WTC11 (cell line): ENCODE measurements around the gene DRC1. TPM values are rescaled to one million over a fixed set of nuclear protein-coding genes. Genes with fewer than 3 reads are reported as not detected.

ENCODE experiments used
- ATAC-seq: fragments of 200-7000 bp; cut with Tn5 transposase; 2 replicates; pipeline ENCODE4 v1.10.0; 2021; ENCODE audit warnings: mild to moderate bottlenecking, moderate library complexity
- CTCF ChIA-PET: fragments of 300-600 bp; sonication (Branson Sonifier 250); formaldehyde crosslinking; loops from one replicate; lab custom pipeline; 2021; ENCODE audit warnings: antibody characterized with exemption; lab: Charles Lee
- POLR2A ChIA-PET: fragments of 350-600 bp; sonication (Branson Sonifier 250); formaldehyde crosslinking; loops from one replicate; lab custom pipeline; 2021; ENCODE audit warnings: antibody characterized with exemption; lab: Charles Lee
- DNase-seq: peaks from one replicate; pipeline ENCODE4 v3.0.0; 2021; ENCODE audit warnings: low spot score
- H3K27ac Mint-ChIP-seq: 2 replicates; pipeline ENCODE4 v1.8.0; 2021; ENCODE audit warnings: mixed read lengths
- H3K27me3 Mint-ChIP-seq: 2 replicates; pipeline ENCODE4 v1.8.0; 2021; ENCODE audit warnings: low read depth, mild to moderate bottlenecking, moderate library complexity, mixed read lengths
- H3K36me3 Mint-ChIP-seq: 2 replicates; pipeline ENCODE4 v1.8.0; 2021; ENCODE audit warnings: mixed read lengths
- H3K4me1 Mint-ChIP-seq: 2 replicates; pipeline ENCODE4 v1.8.0; 2022; ENCODE audit warnings: mixed read lengths
- H3K4me3 Mint-ChIP-seq: 2 replicates; pipeline ENCODE4 v1.8.0; 2021; ENCODE audit warnings: mild to moderate bottlenecking, moderate library complexity, mixed read lengths
- H3K9me3 Mint-ChIP-seq: 2 replicates; pipeline ENCODE4 v1.8.0; 2021; ENCODE audit warnings: mixed read lengths
- AR ChIP-seq: fragments of 250-450 bp; sonication (Bioruptor Pico); IDR thresholded peaks from 2 replicates; pipeline ENCODE4 v1.9.0; 2021; ENCODE audit warnings: mild to moderate bottlenecking
- ATF2 ChIP-seq: sonication (generic); formaldehyde crosslinking; IDR thresholded peaks from 2 replicates; pipeline ENCODE4 v1.8.1; 2022; ENCODE audit warnings: low read depth, missing genetic modification reagents, borderline replicate concordance
- CBFB ChIP-seq: sonication (generic); formaldehyde crosslinking; IDR thresholded peaks from 2 replicates; pipeline ENCODE4 v1.8.1; 2022; ENCODE audit warnings: mild to moderate bottlenecking, low read depth, missing genetic modification reagents
- CDX4 ChIP-seq: fragments of 250-450 bp; sonication (Bioruptor Pico); IDR thresholded peaks from 2 replicates; pipeline ENCODE4 v1.9.0; 2021; ENCODE audit warnings: moderate library complexity, mild to moderate bottlenecking, inconsistent platforms, borderline replicate concordance
- CREB1 ChIP-seq: sonication (generic); formaldehyde crosslinking; IDR thresholded peaks from 2 replicates; pipeline ENCODE4 v1.8.0; 2023; ENCODE audit warnings: mild to moderate bottlenecking, missing genetic modification reagents
- E2F1 ChIP-seq: sonication (generic); formaldehyde crosslinking; IDR thresholded peaks from 2 replicates; pipeline ENCODE4 v1.8.0; 2022; ENCODE audit warnings: mild to moderate bottlenecking, missing genetic modification reagents
- E2F4 ChIP-seq: sonication (generic); formaldehyde crosslinking; IDR thresholded peaks from 2 replicates; pipeline ENCODE4 v1.8.1; 2022; ENCODE audit warnings: low read depth, mild to moderate bottlenecking, moderate library complexity, missing genetic modification reagents, borderline replicate concordance
- ETV6 ChIP-seq: sonication (generic); formaldehyde crosslinking; IDR thresholded peaks from 2 replicates; pipeline ENCODE4 v1.8.1; 2022; ENCODE audit warnings: mild to moderate bottlenecking, missing genetic modification reagents
- FOXJ3 ChIP-seq: sonication (generic); formaldehyde crosslinking; IDR thresholded peaks from 2 replicates; pipeline ENCODE4 v1.9.0; 2021; ENCODE audit warnings: missing genetic modification reagents, mild to moderate bottlenecking, borderline replicate concordance
- HMGA2 ChIP-seq: fragments of 250-450 bp; sonication (Bioruptor Pico); IDR thresholded peaks from 2 replicates; pipeline ENCODE4 v1.4.0; 2021; ENCODE audit warnings: mild to moderate bottlenecking, moderate library complexity
- MAX ChIP-seq: sonication (generic); formaldehyde crosslinking; IDR thresholded peaks from 2 replicates; pipeline ENCODE4 v1.8.0; 2022; ENCODE audit warnings: mild to moderate bottlenecking, missing genetic modification reagents
- MLX ChIP-seq: sonication (generic); formaldehyde crosslinking; IDR thresholded peaks from 2 replicates; pipeline ENCODE4 v1.8.1; 2023; ENCODE audit warnings: mild to moderate bottlenecking, missing genetic modification reagents, moderate library complexity
- NFYB ChIP-seq: sonication (generic); formaldehyde crosslinking; conservative IDR thresholded peaks from 2 replicates; pipeline ENCODE4 v1.8.0; 2022; ENCODE audit warnings: low read depth, missing genetic modification reagents
- SMAD4 ChIP-seq: sonication (generic); formaldehyde crosslinking; IDR thresholded peaks from 2 replicates; pipeline ENCODE4 v1.8.0; 2022; ENCODE audit warnings: mild to moderate bottlenecking, missing genetic modification reagents
- SOX15 ChIP-seq: fragments of 250-450 bp; sonication (Bioruptor Pico); IDR thresholded peaks from 2 replicates; pipeline ENCODE4 v1.9.0; 2021; ENCODE audit warnings: mild to moderate bottlenecking
- TEAD1 ChIP-seq: sonication (generic); formaldehyde crosslinking; IDR thresholded peaks from 2 replicates; pipeline ENCODE4 v1.8.0; 2022; ENCODE audit warnings: mild to moderate bottlenecking, missing genetic modification reagents
- TEAD4 ChIP-seq: sonication (generic); formaldehyde crosslinking; IDR thresholded peaks from 2 replicates; pipeline ENCODE4 v1.8.0; 2022; ENCODE audit warnings: mild to moderate bottlenecking, missing genetic modification reagents
- TP53 ChIP-seq: sonication (generic); formaldehyde crosslinking; IDR thresholded peaks from 2 replicates; pipeline ENCODE4 v1.8.1; 2023; ENCODE audit warnings: mild to moderate bottlenecking, missing genetic modification reagents
- ZNF423 ChIP-seq: fragments of 250-450 bp; sonication (Bioruptor Pico); IDR thresholded peaks from 2 replicates; pipeline ENCODE4 v2.1.2; 2022; ENCODE audit warnings: mild to moderate bottlenecking, moderate library complexity
- ZSCAN18 ChIP-seq: fragments of 250-450 bp; sonication (Bioruptor Pico); IDR thresholded peaks from 2 replicates; pipeline ENCODE4 v2.1.2; 2022; ENCODE audit warnings: mild to moderate bottlenecking, moderate library complexity
- total RNA-seq: library from RNA; stranded (reverse); gene quantifications from 3 replicates; pipeline ENCODE4 v1.2.3, GENCODE V29; 2021

DRC1 gene
- total RNA-seq, 1 experiment from 2014 or later: 0.55 TPM

GRCh38 chr2:26456440-26457250 is 54.9 kb downstream of the DRC1 start:
- Mint-ChIP-seq H3K27me3 (no peaks in the 10 kb centered on the region), H3K27ac (no peak overlapping the region), H3K4me1 (no peaks in the 10 kb centered on the region), H3K36me3 (no peaks in the 10 kb centered on the region), H3K9me3 (peaks cover 3% of the 10 kb centered on the region), H3K4me3 (no peak overlapping the region)
- DNase-seq (no peak), ATAC-seq (no peak)
- no peak for TF ChIP-seq FOXJ3 (CRISPR knock-in tag)
- no peak for TF ChIP-seq ZSCAN18 (CRISPR knock-in tag)
- TF ChIP-seq TEAD4 (CRISPR knock-in tag): no peak
- TF ChIP-seq MLX (CRISPR knock-in tag): no peak
- no peak for TF ChIP-seq TP53 (CRISPR knock-in tag)
- no peak for TF ChIP-seq E2F4 (CRISPR knock-in tag)
- TF ChIP-seq E2F1 (CRISPR knock-in tag): no peak
- no peak for TF ChIP-seq CBFB (CRISPR knock-in tag)
- TF ChIP-seq SOX15 (CRISPR knock-in tag): no peak
- TF ChIP-seq CREB1: no peak
- TF ChIP-seq NFYB (CRISPR knock-in tag): no peak
- TF ChIP-seq SMAD4 (CRISPR knock-in tag): no peak
- TF ChIP-seq ETV6 (CRISPR knock-in tag): no peak
- TF ChIP-seq TEAD1 (CRISPR knock-in tag): no peak
- TF ChIP-seq ZNF423 (CRISPR knock-in tag): no peak
- TF ChIP-seq MAX (CRISPR knock-in tag): no peak
- TF ChIP-seq CDX4 (CRISPR knock-in tag): no peak
- TF ChIP-seq ATF2: no peak
- TF ChIP-seq HMGA2 (CRISPR knock-in tag): no peak
- TF ChIP-seq AR (CRISPR knock-in tag): no peak
- CTCF ChIA-PET: interaction anchor here (0.7 to 0.8 kb wide), 2 partner anchors 46 to 52 kb away, joined by 3 read pairs; no protein-coding TSS in a partner anchor
- POLR2A ChIA-PET: no interaction called here
